Endothelial cell of umbilical vein (primary cell): Measurements from ENCODE around the gene KRT78.

ENCODE experiments used
- CTCF ChIP-seq, 2 donors: IDR thresholded peaks; 1 replicate in 1 of 2; 2 replicates in 1 of 2; pipeline ENCODE4 v1.5.1; 2011; ENCODE audit warnings: low read length in 2 of 2, mild to moderate bottlenecking in 2 of 2, moderate library complexity in 2 of 2, control low read depth in 1 of 2, inconsistent platforms in 1 of 2, low read depth in 1 of 2; ENCODE audit not compliant: insufficient read depth in 1 of 2; ENCODE audit errors: extremely low read depth in 1 of 2
- EZH2 ChIP-seq: IDR thresholded peaks from 2 replicates; pipeline ENCODE4 v1.6.1; 2012; ENCODE audit warnings: borderline replicate concordance, low read depth, mild to moderate bottlenecking, moderate library complexity, low read length, inconsistent platforms; ENCODE audit not compliant: severe bottlenecking
- GATA2 ChIP-seq: IDR thresholded peaks from 2 replicates; pipeline ENCODE4 v1.7.0; 2011; ENCODE audit warnings: low read depth, mild to moderate bottlenecking, moderate library complexity, mixed read lengths, low read length; ENCODE audit not compliant: insufficient read length, insufficient read depth
- MYC ChIP-seq: IDR thresholded peaks from one replicate; pipeline ENCODE4 v1.6.1; 2011; ENCODE audit warnings: mild to moderate bottlenecking, low read depth, low read length
- POLR2A ChIP-seq: IDR thresholded peaks from 2 replicates; pipeline ENCODE4 v1.6.1; 2012; ENCODE audit warnings: low read depth, mild to moderate bottlenecking, control low read depth, low read length
- POLR2AphosphoS5 ChIP-seq: IDR thresholded peaks from 2 replicates; pipeline ENCODE4 v1.6.1; 2012; ENCODE audit warnings: low read depth, mild to moderate bottlenecking, control low read depth, low read length, moderate library complexity; ENCODE audit not compliant: insufficient read depth

DNA sequence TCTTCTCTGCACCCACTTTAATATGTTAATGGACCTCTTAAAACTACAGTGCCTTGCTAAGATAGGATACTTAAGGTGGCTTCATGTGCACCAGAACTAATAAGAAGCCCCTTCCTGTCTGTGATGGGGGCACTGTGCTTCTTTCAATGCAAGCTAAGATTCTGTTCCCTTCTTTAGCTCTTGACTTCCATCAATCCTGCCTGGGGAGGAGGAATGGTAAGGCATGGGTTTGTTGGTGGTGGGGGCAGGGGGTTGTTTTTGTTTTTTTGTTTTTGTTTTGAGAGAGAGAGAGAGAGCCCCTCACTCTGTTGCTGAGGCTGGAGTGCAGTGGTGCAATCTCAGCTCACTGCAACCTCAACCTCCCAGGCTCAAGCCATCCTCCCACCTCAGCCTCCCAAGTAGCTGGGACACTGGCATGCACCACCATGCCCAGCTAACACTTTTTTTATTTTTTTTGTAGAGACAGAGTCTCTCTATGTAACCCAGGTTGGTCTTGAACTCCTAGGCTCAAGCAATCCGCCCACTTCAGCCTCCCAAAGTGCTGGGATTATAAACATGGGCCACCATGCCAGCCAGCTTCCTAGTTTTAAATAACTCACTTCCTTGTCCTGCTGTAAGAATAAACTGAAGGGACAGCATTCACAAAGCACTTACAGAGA, 48.4 kb downstream of the KRT78 start:
- TF ChIP-seq CTCF (IDR thresholded peaks at IDR 0.05; ENCODE audit: extremely low read depth in 1 of 2, insufficient read depth in 1 of 2, low read depth in 1 of 2, low read length in 2 of 2) (no peak), EZH2 (no peak), POLR2AphosphoS5 (no peak), POLR2A (no peak), MYC (no peak), GATA2 (no peak)
